Measurements from ENCODE around the gene CRTC3.
"Not testable (repeated sequence)": the region's sequence is repeated elsewhere in the genome, so short reads cannot be mapped to it uniquely, and the experiment has no call there.

The CRTC3 gene

DNA sequence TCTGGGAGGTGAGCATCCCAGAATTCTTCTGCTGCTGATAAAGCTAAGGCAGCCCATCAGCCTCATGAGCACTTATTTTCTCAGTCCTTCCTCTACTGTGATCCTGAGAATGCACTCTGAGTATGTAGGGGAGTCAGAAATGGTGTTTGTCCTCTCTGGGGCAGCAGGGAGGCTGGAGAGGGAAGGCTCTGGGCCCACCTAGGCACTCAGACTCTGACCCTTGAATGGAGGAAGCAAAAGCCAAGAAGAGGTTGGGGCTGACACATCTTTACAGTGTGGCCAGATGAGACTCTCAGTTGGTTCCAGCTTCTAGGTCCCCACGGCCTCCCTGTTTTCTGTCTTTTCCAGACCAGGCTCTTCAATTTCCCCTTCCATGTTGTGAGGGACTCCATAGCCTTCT is 151.3 kb downstream of the CRTC3 start:
- DNase-seq = no peak

- DNase-seq = no peak
These were observed 151.8 kb downstream of the CRTC3 start for GRCh38 chr15:90681480-90681879.

GRCh38 chr15:90683371-90683770 is 153.6 kb downstream of the CRTC3 start:
- DNase-seq = no peak

GRCh38 chr15:90683876-90684275 is 154.2 kb downstream of the CRTC3 start:
- DNase-seq = no peak

GRCh38 chr15:90684281-90684680 is 154.6 kb downstream of the CRTC3 start:
- no peak for DNase-seq

DNA sequence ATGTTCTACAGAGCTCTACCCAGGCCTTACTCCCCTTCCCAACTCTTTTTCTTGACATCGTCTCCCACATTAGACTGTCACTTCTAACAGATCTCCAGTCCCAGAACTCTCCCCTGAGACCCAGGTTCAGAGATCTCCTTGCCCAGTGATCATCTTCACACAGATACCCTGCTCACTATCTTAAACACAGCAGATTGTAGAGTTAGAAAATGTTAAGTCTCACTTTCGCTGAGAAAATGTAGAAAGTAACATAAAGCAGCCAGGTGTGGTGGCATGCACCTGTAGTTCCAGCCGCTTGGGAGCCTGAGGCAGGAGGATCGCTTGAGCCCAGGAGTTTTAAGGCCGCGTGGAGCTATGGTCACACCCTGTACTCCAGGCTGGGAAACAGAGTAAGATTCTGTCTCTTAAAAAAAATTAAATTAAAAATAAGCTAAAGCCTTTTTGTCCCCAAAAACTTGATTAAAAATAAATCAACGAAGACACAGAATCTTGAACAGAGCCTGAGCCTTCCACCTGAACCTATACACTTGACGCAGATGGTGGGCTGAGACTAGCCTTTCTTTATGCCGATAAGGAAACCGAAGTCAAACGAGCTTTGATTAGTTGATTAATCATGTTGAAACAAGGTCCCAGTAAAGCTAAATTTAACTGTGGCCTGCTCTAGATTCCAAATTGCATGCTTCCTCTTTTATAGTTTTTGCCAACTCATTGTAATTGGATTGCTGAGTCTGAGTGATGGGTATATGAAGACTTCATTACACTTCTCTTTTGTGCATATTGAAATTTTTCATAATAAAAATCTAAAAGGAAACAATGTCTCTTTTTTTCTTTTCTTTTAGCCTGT is 156.1 kb downstream of the CRTC3 start:
- DNase-seq = no peak

DNA sequence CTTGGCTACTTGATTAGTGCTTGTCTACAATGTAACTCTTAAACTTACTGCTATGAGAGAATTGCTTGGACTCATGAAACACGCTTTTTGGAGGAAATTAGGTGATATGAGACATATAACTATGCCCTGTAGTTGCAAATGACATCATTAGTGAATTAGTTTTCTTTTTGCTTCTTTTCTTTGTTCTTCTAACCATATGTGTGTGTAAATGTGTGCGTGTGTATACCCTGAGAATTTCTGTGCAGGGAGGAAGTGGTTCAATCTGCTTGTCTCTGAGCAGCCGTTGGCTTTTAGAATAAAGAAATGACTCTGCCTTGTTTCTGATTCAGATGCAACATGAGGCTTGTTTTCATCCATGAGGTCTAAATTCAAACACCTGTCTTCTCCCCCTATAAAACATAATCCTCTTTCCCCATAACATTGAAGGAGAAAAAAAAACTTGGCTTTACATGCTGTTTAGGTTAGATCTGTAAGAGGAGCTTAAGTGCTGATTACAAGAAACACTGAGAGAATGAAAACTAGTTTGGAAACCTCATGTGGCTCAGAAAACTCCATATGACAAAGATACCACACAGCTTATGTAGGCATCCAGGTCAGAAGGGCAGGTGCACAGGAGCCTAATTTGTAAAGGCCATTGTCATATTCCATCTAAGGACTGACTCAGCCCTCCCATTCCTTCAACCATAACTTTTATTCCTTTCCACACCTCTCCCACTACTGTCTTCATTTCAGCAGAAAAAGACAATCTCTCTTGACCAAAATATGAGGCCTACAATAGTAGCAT is 156.9 kb downstream of the CRTC3 start:
- DNase-seq = no peak

DNA sequence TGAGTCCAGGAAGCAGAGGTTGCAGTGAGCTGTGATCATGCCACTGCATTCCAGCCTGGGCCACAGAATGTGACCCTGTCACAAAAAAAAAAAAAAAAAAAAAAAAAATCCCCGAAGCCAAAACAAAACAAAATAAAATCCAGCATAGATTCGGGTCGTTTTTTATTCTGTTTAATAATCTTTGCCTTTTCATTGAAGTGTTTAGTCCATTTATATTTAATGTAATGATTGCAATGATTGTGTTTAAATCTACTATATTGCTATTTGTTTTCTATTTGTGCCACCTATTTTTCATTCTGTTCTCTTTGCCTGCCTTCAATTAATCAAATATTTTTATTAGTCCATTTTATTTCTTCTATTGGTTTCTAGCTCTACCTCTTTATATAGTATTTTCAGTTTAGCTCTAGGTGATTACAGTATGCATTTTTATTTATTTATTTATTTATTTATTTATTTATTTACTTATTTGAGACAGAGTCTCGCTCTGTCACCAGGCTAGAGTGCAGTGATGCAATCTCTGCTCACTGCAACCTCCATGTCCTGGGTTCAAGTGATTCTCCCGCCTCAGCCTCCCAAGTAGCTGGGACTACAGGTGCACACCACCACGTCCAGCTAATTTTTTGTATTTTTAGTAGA is 159.7 kb downstream of the CRTC3 start:
- not testable (repeated sequence) for DNase-seq

- DNase-seq = no peak
These were observed 160.9 kb downstream of the CRTC3 start for GRCh38 chr15:90690585-90690984.

- no peak for DNase-seq
These were observed 161.6 kb downstream of the CRTC3 start for GRCh38 chr15:90691369-90691768.

- no peak for DNase-seq
These were observed 162.5 kb downstream of the CRTC3 start for GRCh38 chr15:90691982-90692773.

All from 8988T (cell line).